DMS114 treated with DMSO at 0.1 percent for 48 hours (cell line): ENCODE results near the gene NFE2L1.
"Not testable (repeated sequence)": the region's sequence is repeated elsewhere in the genome, so short reads cannot be mapped to it uniquely, and the experiment has no call there.

Experiments used
- DNase-seq: peaks from one replicate; lab custom pipeline; 2025; ENCODE audit not compliant: unreplicated experiment; lab: John Stamatoyannopoulos, UW

NFE2L1 gene

GRCh38 chr17:48022901-48023300, 25.3 kb upstream of the NFE2L1 start:
- no peak for DNase-seq

GRCh38 chr17:48023400-48024148, 24.6 kb upstream of the NFE2L1 start:
- DNase-seq = peak; percentile 35

DNA sequence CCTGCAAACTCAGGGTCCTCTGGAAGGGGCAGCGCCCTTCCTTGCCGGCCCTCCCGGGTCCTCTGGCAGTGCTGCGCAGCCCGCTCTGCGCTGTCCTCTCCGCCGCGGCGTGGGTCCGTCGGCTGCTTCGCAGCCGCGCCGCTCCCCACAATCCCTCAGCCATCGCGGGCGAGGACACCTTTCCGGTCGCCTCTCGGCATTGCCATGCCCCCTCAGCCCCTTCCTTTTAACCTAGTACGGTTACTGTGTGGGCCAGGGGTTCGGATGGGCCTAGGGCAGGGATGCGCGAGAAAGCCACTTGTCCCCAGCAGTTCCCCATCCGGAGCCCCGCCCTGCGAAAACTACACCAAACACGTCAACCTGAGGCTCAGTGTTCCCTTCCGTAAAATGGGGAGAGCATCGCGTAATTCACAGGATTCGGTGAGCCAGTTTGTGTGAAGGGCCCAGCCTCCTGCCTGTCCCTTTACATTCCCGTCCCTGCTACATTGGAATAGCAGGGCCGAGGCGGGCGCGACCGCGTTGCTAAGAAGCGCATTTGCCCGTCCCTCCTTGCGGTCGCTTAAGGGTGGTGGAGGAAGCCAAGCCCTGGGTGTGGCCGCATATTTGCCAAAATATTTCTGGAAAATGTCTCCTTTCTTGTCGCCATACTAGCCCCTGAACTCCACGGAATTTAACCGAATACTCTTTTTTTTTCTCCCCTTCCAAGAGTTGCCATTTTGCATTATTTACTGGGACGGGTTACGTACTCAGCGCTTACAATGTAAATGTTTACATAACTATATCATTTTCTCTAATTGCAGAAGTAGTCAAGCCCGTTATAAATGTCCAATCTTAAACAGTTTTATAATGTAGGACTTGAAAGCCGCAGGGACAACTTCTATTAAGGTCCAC, 23.8 kb upstream of the NFE2L1 start:
- DNase-seq = no peak

DNA sequence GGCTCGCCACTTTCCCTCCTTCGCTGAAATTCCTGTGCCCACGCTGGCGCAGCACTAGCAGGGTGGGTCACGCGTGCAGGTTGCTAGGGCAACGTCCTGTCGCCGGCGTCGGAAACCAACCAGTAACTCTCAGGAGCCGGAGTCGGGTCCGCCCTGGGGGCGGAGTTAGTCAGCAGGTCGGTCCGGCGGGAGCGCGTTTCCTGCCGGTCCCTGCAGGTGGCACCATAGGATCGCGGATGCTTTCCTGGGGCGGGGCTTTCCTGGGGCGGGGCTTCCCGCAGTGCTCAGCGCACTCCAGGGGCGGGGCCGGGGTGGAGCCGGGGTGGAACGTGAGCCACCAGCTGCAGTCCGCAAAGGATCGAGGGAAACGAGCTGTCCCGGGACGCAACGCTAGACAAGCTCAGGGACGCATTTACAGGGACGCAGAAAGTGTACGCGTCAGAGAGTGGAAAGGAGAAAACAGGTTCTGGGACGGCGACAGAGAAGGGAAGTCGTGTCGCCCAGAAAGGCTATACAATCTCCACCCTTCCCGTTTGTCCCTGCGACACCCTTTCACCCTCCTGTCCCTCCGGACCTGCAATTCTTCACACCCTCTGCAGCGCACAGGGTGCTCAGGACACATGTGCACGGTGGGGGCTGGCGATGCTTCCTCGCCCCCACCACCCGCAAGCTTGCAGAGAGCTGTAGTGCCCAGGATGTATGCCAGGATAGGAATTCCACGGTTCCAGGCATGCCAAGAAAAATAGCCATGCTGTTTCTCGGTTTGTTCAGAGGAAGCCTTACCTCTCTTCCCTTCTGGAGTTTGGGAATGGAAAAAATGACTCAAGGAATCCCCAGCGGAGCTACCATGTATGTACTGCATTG, 22.9 kb upstream of the NFE2L1 start:
- DNase-seq = peak; percentile 93

DNA sequence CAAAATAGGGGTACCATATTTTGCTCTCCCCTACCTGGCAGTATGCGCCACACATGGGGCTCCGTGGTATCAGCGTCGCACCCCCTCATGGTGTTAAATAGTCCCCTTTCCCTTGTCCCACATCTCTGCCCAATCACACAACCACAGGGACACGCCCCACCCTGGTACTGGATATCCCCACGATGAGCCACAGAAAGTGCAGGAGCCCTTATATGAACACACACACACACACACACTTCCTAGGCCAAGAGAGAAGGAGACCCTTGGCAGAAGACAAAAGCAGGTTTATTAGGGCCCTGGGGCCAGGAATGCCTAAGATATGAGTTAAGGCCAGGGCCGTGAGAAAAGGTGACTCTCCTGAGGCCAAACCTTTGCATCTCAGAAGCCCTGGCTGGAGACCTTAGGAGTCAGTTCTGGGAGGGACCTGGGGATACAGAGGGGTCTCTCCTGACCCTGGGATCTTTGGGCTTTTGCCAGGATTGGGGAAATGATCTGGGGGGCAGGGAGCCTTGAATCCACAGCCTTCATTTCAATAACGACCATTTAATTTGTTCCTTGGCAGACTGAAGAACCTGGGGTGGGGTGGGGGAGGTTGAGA, 22.2 kb upstream of the NFE2L1 start:
- DNase-seq = no peak

- peak; percentile 65 for DNase-seq
These were observed 21.4 kb upstream of the NFE2L1 start for GRCh38 chr17:48026502-48027321.

DNA sequence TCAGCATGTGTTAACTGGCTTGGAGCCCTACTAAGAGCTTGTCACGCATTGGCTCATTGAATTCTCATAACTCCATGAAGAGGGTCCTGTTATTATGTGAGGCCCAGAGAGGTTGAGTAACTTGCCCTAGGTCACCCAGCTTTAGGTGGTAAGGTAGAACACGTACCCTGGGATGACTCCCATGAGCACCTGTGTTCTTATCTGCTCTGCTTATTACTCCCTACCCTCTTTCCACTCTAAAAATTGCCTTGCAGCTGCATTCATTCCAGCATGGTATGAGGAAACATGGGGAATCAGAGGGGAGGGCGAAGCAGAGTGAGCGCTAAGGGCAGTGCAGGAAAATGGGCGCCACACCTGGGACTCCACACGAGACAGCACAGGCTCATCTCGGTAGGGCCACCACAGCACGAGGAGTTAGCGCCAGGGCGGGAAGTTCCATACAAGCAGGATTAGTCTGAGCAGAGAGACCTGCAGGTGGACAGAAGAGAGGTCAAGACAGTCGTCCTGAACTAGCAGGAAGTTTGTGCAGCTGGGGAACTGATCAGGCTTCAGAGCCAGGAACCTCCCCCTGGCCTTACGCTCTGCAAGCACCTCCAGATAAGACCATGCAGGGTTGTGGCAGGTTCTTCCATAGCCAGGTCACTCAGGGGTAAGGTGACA, 20.7 kb upstream of the NFE2L1 start:
- DNase-seq = no peak

- DNase-seq = no peak
These were observed 19.4 kb upstream of the NFE2L1 start for GRCh38 chr17:48028736-48029135.

- DNase-seq = no peak
These were observed 17.6 kb upstream of the NFE2L1 start for GRCh38 chr17:48030531-48030930.

GRCh38 chr17:48031966-48032365, 16.2 kb upstream of the NFE2L1 start:
- no peak for DNase-seq

DNA sequence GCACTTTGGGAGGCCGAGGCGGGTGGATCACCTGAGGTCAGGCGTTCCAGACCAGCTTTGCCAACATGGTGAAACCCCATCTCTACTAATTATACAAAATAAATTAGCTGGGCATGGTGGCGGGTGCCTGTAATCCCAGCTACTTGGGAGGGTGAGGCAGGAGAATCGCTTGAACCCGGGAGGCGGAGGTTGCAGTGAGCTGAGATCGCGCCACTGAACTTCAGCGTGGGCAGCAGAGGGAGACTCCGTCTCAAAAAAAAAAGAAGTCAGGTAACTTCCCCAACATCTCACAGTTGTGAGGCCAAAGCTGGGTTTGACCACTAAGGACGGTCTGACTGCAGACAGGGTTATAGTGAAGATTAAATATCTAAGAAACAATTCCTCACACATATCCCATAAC, 13.4 kb upstream of the NFE2L1 start:
- not testable (repeated sequence) for DNase-seq

DNA sequence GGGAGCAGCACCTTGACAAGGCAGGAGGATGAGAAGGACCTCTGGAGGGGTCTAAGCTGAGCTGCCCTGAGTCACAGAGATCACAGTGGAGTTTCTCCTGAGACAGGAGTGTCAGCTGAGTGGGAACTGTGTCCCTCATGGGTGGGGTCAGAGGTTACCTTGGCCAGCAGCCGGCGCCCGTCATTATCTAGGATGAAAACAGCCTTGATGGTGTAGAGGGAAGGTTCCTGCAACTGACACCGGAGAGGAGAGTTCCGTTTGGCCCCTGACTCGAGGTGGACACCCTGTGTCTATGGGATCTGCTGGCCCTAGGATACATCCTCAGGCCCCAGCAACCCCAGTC, 11.5 kb upstream of the NFE2L1 start:
- no peak for DNase-seq

DNA sequence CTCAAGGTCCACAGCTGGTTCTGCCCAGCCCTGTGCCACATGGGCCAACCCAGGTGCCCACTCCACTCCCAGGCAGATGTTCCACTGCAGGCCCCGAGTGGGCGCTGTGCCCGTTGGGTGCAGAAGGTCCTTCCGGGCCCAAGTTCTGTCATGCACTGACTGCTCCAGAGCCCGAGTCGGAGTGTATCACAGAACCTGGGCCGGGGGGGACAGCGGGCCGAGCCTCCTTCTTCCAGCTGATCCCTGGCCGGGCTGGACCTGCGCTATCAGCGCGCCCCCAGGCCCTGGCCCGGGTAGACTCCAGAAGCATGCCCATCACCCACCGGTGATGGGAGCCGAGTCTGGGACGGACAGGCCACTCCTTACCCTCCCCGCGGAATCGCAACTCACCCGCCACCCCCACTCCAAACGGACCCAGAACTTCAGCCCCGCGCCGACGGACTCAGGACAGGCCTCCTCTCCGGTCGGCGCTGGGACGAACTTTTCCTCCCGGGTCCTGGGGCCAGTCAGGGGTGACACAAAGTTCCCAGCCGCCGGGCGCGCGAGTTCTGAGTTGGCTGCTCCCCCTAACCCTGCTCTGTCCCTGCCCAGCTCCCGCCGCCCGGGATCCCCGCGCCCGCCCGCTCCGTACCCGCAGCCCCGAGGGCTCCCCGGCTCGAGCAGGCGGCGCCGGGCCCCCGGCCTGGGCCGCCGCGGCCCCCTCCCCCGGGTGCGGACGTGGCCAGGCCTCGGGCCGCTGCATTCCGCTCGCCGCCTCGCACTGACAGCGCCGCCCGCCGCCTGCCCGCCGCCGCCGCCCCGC, 10.9 kb upstream of the NFE2L1 start, which contains the start of gene COPZ2:
Gene COPZ2 (minus strand): TSS at position 762 of the 802 bp plus-strand sequence. CDS start 20 bp downstream, at position 742.
- no peak for DNase-seq

GRCh38 chr17:48037838-48038323, 10.3 kb upstream of the NFE2L1 start:
- no peak for DNase-seq

DNA sequence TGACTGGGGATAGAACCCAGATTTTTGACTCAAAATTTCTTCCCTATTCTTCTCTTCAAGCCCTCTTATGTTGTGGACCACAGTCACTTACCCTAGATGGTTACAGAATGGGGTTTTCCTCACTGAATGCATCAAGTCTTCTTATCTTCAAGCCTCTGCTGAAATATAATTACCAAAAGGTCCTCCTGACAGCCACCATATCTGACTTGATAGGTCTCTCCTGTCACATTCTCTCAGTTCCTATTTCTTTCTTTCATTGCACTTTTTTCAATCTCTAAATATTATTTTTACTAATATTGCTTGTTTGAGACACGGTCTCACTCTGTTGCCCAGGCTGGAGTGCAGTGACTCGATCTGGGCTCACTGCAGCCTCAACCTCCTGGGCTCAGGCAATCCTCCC, 9.5 kb upstream of the NFE2L1 start:
- DNase-seq = no peak

- DNase-seq = no peak
These were observed 5.0 kb upstream of the NFE2L1 start for GRCh38 chr17:48043176-48043575.

- no peak for DNase-seq
These were observed 3.3 kb upstream of the NFE2L1 start for GRCh38 chr17:48044851-48045250.

DNA sequence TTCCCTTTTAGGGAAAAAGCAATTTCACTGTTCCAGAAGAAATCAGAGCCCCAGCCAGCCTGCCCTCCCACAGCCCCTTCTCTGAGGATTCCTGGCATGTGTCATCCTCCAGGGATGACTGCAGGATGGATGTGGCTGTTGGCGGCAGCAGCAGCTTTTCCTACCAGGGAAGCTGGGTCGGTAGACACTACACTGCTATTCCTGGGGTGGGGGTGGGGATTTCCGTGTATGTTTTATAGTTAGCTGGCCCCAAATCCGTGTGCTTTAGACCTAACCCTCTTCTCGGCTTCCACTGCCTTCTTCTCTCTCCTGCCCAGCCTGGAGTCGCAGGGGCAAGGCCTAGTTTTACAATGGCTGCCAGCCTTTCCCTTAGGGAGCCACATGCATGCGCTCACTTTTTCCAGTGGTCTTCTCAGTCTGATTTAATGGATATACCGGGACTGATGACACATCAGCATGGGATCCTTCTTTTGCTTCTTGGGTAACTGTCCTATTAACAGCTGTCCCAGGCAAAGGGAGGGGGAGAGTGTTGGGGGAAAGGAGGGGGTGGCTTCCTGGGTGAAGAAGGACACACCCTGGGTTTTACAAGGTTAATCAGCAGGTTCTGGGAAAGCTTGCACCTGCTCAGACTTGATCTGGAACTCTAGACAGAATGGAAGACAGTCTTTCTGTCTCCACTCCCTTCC, 2.7 kb upstream of the NFE2L1 start:
- DNase-seq = no peak
